ENCODE results near the gene PNPLA3. TPM values are rescaled to one million over a fixed set of nuclear protein-coding genes. Genes with fewer than 3 reads are reported as not detected.

Gene PNPLA3
- total and polyA plus RNA-seq, 9 of the 15 experiments (the other 6 are each of a cell fraction or from before 2014, with no cell fraction given): 0.20 to 0.48 (median 0.38) TPM; not detected in 6

- no peak for TF ChIP-seq PCBP1 (IDR thresholded peaks at IDR 0.05; ENCODE audit: low read depth, low read length, poor library complexity, severe bottlenecking)
- TF ChIP-seq ZNF76 (CRISPR knock-in tag; IDR thresholded peaks at IDR 0.05; ENCODE audit: borderline replicate concordance): no peak
- no peak for TF ChIP-seq ATF2 (CRISPR knock-in tag; IDR thresholded peaks at IDR 0.05)
- peak; percentile 84 for TF ChIP-seq MGA (IDR thresholded peaks at IDR 0.05)
- TF ChIP-seq NCOR1 (IDR thresholded peaks at IDR 0.05): no peak
- TF ChIP-seq CHD2 (IDR thresholded peaks at IDR 0.05; ENCODE audit: low read depth, low read length): 0 out of 2 replicates have a peak, but pooled peaks have one; percentile 18
- no peak for TF ChIP-seq ELF1 (tag; IDR thresholded peaks at IDR 0.05)
- TF ChIP-seq ZNF764 (CRISPR knock-in tag; IDR thresholded peaks at IDR 0.05; ENCODE audit: low read depth): no peak
- TF ChIP-seq CTBP1 (IDR thresholded peaks at IDR 0.05; ENCODE audit: borderline replicate concordance): peak; percentile 63; the same call in 1 of the 2 replicates
- TF ChIP-seq BCLAF1 (IDR thresholded peaks at IDR 0.05; ENCODE audit: borderline replicate concordance in 1 of 2, control insufficient read depth in 1 of 2, low read depth in 2 of 2, low read length in 1 of 2): no peak
These were observed 31.7 kb downstream of the PNPLA3 start, which contains the start of gene SAMM50 (continued) for GRCh38 chr22:43955040-43955882.

Measured in K562 (cell line).